ENCODE data around the gene DTX1.

GRCh38 chr12:113106361-113106760, 49.8 kb downstream of the DTX1 start:
- TF ChIP-seq CTCF (IDR thresholded peaks at IDR 0.05) (no peak), POLR2A (IDR thresholded peaks at IDR 0.05) (no peak)
